Adrenal gland (tissue), 5 donors: Measurements from ENCODE around the gene PPP1R37.

Experiments
- CTCF ChIP-seq, 6 experiments: fragments of 450-650 bp in 4 of 6; fragments of 200-600 bp in 2 of 6; sonication (generic) in 1 of 6; IDR thresholded peaks; 1 replicate in 5 of 6; 2 replicates in 1 of 6; pipeline versions ENCODE4 v1.5.1 to v1.8.0; 2016 to 2021; ENCODE audit warnings: antibody characterized with exemption in 6 of 6, mild to moderate bottlenecking in 2 of 6, moderate library complexity in 1 of 6
- POLR2A ChIP-seq, 2 donors: fragments of 450-650 bp; IDR thresholded peaks; one replicate each; pipeline ENCODE4 v1.6.1; 2017; ENCODE audit warnings: antibody characterized with exemption in 2 of 2, mild to moderate bottlenecking in 2 of 2, moderate library complexity in 1 of 2
- donor health status: DM: no; HTN: no; CAD: no.

- no peak for TF ChIP-seq CTCF (IDR thresholded peaks at IDR 0.05)
- TF ChIP-seq POLR2A (IDR thresholded peaks at IDR 0.05) = peak in 1 of 2 donors; percentile 38
These were observed 45.3 kb downstream of the PPP1R37 start for GRCh38 chr19:45138303-45138751.
